HL-60 (cell line): Measurements from ENCODE around the gene FPGS.

Experiments used
- DNase-seq, 2 experiments: peaks; one replicate each; pipeline ENCODE4 v3.0.0-alpha.2; 2010 to 2020; ENCODE audit warnings: low read depth in 1 of 2, low spot score in 1 of 2
- H3K27ac ChIP-seq: fragments of 250-450 bp; sonication (Bioruptor Pico); replicated peaks from 2 replicates; pipeline ENCODE4 v1.5.1; 2020; ENCODE audit warnings: mild to moderate bottlenecking, moderate library complexity
- H3K27me3 ChIP-seq: fragments of 250-450 bp; sonication (Bioruptor Pico); 2 replicates; pipeline ENCODE4 v1.5.1; 2021; ENCODE audit warnings: mild to moderate bottlenecking, moderate library complexity; ENCODE audit not compliant: insufficient read depth, poor library complexity, severe bottlenecking
- H3K4me3 ChIP-seq: replicated peaks from 2 replicates; pipeline ENCODE4 v1.5.1; 2011; ENCODE audit warnings: mild to moderate bottlenecking, control low read depth, low read length; ENCODE audit not compliant: insufficient read depth
- GABPA ChIP-seq: IDR thresholded peaks from 2 replicates; pipeline ENCODE4 v1.6.1; 2012; ENCODE audit warnings: low read depth
- POLR2AphosphoS5 ChIP-seq: IDR thresholded peaks from 2 replicates; pipeline ENCODE4 v1.6.1; 2012; ENCODE audit warnings: low read depth
- SPI1 ChIP-seq: IDR thresholded peaks from 2 replicates; pipeline ENCODE4 v1.6.1; 2012; ENCODE audit warnings: low read depth, mild to moderate bottlenecking, borderline replicate concordance
- TF ChIP-seq, protein P1 (sequence below): IDR thresholded peaks from 2 replicates; pipeline ENCODE4 v1.6.1; 2012; ENCODE audit warnings: low read depth; ENCODE audit not compliant: insufficient replicate concordance
- TF ChIP-seq, protein P2 (sequence below): IDR thresholded peaks from one replicate; pipeline ENCODE4 v1.5.1; 2011; ENCODE audit warnings: low read length, control low read depth, inconsistent platforms; ENCODE audit not compliant: insufficient read depth

The FPGS gene

DNA sequence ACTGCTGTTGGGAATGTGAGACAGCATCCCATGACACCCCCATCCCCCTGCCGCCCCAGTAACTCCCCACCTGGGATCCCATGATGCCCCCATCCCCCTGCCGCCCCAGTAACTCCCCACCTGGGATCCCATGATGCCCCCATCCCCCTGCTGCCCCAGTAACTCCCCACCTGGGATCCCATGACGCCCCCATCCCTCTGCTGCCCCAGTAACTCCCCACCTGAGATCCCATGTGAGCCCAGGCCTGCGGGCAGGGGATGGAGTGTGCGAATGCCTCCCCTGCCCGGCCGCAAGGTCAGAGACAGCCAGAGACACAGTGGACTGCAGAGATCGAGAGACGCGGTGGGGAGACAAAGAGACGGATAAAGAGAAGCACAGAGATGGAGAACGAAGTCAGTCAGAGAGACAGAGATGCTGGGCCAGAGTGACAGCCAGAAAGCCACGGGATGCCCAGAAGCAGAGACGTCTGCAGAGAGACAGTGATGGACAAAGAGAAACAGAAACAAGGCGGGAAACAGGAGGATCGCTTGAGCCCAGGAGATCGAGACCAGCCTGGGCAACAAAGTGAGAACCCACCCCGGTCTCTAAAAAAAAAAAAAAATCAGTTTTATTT lies 25.2 kb upstream of the FPGS start:
- Histone ChIP-seq H3K4me3 (peak overlapping the region; percentile 80), H3K27ac (no peak overlapping the region; the same call in 1 of the 2 replicates), H3K27me3 (no peaks in the 10 kb centered on the region)
- DNase-seq, result no peak
- no peak for TF ChIP-seq POLR2AphosphoS5
- TF ChIP-seq GABPA, result no peak
- no peak for TF ChIP-seq SPI1
- TF ChIP-seq, protein P1, sequence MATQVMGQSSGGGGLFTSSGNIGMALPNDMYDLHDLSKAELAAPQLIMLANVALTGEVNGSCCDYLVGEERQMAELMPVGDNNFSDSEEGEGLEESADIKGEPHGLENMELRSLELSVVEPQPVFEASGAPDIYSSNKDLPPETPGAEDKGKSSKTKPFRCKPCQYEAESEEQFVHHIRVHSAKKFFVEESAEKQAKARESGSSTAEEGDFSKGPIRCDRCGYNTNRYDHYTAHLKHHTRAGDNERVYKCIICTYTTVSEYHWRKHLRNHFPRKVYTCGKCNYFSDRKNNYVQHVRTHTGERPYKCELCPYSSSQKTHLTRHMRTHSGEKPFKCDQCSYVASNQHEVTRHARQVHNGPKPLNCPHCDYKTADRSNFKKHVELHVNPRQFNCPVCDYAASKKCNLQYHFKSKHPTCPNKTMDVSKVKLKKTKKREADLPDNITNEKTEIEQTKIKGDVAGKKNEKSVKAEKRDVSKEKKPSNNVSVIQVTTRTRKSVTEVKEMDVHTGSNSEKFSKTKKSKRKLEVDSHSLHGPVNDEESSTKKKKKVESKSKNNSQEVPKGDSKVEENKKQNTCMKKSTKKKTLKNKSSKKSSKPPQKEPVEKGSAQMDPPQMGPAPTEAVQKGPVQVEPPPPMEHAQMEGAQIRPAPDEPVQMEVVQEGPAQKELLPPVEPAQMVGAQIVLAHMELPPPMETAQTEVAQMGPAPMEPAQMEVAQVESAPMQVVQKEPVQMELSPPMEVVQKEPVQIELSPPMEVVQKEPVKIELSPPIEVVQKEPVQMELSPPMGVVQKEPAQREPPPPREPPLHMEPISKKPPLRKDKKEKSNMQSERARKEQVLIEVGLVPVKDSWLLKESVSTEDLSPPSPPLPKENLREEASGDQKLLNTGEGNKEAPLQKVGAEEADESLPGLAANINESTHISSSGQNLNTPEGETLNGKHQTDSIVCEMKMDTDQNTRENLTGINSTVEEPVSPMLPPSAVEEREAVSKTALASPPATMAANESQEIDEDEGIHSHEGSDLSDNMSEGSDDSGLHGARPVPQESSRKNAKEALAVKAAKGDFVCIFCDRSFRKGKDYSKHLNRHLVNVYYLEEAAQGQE, result no peak
- TF ChIP-seq, protein P2, sequence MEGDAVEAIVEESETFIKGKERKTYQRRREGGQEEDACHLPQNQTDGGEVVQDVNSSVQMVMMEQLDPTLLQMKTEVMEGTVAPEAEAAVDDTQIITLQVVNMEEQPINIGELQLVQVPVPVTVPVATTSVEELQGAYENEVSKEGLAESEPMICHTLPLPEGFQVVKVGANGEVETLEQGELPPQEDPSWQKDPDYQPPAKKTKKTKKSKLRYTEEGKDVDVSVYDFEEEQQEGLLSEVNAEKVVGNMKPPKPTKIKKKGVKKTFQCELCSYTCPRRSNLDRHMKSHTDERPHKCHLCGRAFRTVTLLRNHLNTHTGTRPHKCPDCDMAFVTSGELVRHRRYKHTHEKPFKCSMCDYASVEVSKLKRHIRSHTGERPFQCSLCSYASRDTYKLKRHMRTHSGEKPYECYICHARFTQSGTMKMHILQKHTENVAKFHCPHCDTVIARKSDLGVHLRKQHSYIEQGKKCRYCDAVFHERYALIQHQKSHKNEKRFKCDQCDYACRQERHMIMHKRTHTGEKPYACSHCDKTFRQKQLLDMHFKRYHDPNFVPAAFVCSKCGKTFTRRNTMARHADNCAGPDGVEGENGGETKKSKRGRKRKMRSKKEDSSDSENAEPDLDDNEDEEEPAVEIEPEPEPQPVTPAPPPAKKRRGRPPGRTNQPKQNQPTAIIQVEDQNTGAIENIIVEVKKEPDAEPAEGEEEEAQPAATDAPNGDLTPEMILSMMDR, result no peak

DNA sequence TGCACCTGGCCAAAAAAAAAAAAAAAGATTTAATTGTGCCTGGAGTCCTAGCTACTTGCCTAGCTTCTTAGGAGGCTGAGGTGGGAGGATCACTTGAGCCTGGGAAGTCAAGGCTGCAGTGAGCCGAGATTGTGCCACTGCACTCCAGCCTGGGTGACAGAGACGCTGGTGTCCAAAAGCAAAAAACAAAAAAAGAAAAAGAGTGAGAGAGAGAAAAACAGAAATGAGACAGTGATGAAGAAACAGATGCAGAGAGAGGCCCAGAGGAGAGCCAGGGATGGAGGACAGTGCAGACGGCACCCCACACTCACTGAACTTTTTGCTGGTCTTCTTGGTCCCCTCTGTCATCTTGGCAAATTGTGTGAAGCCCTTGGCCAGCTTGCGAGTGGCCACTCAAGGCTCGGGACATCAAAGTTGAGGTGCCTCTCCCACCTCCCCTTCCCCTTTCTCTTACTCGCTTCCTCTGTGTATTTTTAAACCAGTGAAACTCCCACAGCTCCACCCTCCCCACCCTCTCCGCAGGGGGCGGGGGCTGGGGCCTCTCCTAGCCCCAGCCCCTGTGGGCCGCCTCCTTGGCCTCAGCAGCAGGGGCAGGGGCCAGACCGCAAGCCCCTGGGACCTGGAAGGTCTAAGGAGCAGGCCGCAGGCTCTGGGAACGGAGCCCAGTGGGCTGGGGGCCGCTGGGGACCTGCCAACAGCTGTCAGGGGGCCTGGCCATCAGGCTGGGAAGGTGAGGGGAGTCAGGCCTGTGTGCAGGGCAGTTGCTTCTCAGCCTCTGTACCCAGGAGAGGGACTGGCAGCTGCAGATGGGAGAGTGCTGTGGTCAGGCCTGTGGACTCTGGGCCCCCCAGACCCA lies 24.2 kb upstream of the FPGS start, which contains the start of gene SH2D3C:
SH2D3C (minus strand) TSS at position 387 of the 856 bp plus-strand sequence; CDS start at position 348, 39 bp downstream.
- peak within 1 kb of the TSS; percentile 80 for H3K4me3 ChIP-seq
- H3K27me3 ChIP-seq, result no peaks in the 10 kb centered on the region
- DNase-seq, result peak in 1 of 2 experiments; percentile 73
- TF ChIP-seq GABPA, result no peak
- TF ChIP-seq, protein P2, result no peak
- TF ChIP-seq, protein P1, result no peak
- peak; percentile 62 for TF ChIP-seq SPI1
- no peak for TF ChIP-seq POLR2AphosphoS5
- peak within 1 kb of the TSS; percentile 96 for H3K27ac ChIP-seq

DNA sequence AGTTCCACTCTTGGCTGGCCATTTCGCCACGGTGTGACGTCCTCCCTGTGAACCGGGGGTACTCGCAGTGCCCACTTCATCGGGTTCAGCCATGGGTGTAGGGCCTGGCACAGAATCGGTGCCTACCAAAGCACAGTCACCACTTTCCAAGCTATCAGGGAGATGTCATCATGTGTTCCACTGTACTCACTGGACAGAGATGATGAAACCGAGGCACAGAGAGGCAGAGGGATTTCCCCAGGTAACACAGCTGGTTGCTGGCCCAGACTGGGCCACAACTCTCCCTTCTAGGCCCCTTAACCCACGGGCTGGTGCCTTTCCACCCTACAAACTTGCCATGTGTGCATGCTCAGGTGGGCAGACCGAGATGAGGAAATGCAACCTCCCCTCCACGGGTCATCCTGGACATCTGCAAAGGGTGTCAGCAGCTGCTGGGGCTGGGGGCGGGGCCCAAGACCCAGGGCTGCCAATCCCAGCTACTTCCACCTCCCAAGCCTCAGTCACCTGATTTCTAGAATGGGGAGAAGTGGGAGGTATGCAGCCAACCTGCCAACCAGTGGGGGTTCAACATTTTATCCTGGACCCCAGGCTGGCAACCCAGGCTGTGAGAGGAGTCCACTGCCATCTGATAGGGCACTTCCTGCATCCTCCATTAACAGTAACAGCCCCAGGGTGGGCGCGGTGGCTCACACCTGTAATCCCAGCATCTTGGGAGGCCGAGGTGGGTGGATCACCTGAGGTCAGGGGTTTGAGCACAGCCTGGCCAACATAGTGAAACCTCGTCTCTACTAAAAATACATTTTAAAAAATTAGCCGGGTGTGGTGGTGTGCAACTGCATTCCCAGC lies 23.3 kb upstream of the FPGS start:
- H3K27me3 ChIP-seq, result no peaks in the 10 kb centered on the region
- H3K27ac ChIP-seq, result peak overlapping the region; percentile 96
- peak overlapping the region; percentile 80 for H3K4me3 ChIP-seq
- DNase-seq, result peak in 1 of 2 experiments; percentile 73
- TF ChIP-seq SPI1, result peak; percentile 8; the same call in 1 of the 2 replicates
- TF ChIP-seq GABPA, result no peak
- TF ChIP-seq POLR2AphosphoS5, result peak; percentile 69
